SH-SY5Y (cell line): ENCODE measurements around the gene PRR33.

Experiments used
- GATA2 ChIP-seq: IDR thresholded peaks from 2 replicates; pipeline ENCODE4 v1.6.1; 2011; ENCODE audit warnings: mild to moderate bottlenecking, low read depth, low read length
- GATA3 ChIP-seq: IDR thresholded peaks from 2 replicates; pipeline ENCODE4 v1.6.1; 2011; ENCODE audit warnings: low read depth, mild to moderate bottlenecking, low read length, moderate library complexity

PRR33 gene

DNA sequence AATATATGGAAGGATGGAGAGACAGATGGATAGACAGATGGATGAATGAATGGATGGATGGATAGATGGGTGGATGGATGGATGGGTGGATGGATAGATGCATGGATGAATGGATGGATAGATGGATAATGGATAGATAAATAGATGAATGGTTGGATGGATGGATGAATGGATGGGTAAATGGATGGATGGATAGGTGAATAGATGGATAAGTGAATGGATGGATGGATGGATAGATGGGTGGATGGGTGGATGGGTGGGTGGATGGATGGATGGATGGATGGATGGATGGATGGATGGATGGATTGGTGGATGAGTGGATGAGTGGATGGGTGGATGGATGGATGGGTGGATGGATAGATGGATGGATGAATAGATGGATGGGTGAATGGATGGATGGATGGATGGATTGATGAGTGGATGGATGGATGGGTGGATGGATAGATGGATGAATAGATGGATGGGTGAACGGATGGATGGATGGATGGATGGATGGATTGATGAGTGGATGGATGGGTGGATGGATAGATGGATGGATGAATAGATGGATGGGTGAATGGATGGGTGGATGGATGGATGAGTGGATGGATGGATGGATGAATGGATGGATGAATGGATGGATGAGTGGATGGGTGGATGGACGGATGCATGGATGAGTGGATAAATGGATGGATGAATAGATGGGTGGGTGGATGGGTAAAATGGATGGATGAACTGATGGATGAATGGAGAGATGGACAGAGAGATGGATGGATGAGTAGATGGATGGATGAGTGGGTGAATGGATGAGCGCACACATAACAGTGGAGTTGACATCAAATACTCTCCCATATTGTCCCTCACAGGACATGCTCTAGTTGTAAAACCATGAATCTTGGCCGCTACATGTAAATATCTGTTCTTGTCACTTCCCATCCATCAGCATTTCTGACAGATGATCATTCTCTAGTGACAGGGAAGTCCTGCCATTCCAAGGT is 30.0 kb downstream of the PRR33 start:
- TF ChIP-seq GATA2 (no peak), GATA3 (no peak)

GRCh38 chr11:1860108-1860507 is 31.6 kb downstream of the PRR33 start:
- no peak for TF ChIP-seq GATA3
- TF ChIP-seq GATA2: no peak

GRCh38 chr11:1859004-1859403 is 32.7 kb downstream of the PRR33 start:
- TF ChIP-seq GATA2 (no peak), GATA3 (no peak)

GRCh38 chr11:1858576-1858975 is 33.1 kb downstream of the PRR33 start:
- TF ChIP-seq GATA3 (no peak), GATA2 (no peak)

GRCh38 chr11:1858154-1858553 is 33.5 kb downstream of the PRR33 start:
- TF ChIP-seq GATA3 (no peak), GATA2 (no peak)

GRCh38 chr11:1857064-1857463 is 34.6 kb downstream of the PRR33 start:
- no peak for TF ChIP-seq GATA3
- no peak for TF ChIP-seq GATA2

DNA sequence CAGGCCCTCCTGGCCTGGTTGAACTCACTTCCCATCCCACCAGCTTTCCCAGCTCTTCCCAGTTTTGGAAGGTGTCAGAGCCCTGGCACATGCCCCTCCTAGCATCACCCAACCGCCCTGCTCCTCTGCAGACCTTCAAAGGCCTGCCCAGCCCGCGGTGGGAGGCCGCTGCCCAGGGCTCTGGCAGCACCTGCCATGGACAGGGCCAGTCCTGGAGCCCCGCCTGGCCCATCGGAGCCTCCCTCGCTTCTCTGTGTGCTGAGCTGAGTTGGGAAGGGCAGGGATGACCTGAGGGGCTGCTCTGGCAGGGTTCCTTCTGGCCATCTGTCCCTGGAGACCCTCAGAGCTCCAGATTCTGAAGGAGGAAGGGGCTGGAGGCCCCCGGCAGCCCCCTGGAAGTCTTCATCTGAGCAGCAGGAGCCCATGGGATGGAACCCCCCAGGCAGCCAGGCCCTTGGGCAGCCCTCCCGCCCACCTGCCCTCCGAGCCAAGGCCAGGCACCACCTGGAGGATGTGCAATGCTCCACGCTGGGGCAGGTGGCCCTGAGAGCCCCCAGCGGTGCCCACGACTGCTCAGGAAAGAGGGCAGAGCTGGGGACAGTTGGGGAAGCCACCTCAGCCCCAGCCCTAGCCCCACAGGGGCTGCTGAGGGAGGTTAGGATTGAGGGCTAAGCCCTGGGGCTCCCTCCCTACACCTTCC is 35.2 kb downstream of the PRR33 start:
- TF ChIP-seq GATA3 (no peak), GATA2 (no peak)

- TF ChIP-seq GATA3: no peak
- TF ChIP-seq GATA2: no peak
These were observed 35.8 kb downstream of the PRR33 start for GRCh38 chr11:1855886-1856265.

DNA sequence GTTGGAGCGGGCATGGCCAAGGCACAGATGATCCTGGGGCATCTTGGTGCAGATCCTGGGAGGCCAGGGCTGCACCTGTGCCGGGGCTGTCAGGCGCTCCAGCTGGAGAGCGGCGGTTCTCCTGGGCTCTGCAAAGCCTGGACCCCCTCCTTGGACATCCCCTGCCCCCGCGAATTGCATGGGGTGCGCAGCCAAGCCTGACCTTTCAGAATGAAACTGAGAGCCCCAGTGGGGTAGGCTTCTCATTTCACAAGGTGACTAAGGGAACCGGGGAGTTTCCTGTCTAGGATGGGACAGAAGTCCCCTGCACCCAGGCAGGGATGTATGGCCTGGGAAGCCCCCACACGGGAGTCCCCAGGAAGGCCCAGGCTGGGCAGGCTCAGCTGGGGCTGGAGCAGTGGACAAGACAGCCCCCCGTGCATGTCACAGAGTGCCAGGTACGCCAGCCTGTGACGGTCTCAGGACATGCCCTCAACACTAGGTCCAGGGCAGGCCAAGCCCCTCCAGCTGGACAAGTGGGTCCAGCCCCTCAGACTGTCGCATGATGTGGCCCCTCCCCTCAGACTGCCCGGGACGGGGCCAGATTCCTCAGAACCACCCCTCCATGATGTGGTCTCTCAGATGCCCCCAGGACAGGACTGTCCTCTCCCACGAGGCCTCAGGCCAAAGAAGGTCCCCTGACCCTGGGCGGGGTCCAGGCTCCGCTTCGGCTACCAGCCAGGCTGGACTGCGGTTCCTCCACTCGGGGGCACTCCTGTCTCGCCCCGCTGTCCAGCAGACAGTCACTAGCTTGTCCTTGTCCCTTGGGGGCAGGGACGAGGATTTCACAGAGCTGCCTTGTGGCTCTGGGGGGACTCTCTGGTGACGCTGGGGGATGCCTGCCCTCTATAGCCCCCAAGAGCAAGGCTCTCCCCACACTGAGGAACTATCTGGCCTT is 36.5 kb downstream of the PRR33 start:
- TF ChIP-seq GATA3 (no peak), GATA2 (no peak)

DNA sequence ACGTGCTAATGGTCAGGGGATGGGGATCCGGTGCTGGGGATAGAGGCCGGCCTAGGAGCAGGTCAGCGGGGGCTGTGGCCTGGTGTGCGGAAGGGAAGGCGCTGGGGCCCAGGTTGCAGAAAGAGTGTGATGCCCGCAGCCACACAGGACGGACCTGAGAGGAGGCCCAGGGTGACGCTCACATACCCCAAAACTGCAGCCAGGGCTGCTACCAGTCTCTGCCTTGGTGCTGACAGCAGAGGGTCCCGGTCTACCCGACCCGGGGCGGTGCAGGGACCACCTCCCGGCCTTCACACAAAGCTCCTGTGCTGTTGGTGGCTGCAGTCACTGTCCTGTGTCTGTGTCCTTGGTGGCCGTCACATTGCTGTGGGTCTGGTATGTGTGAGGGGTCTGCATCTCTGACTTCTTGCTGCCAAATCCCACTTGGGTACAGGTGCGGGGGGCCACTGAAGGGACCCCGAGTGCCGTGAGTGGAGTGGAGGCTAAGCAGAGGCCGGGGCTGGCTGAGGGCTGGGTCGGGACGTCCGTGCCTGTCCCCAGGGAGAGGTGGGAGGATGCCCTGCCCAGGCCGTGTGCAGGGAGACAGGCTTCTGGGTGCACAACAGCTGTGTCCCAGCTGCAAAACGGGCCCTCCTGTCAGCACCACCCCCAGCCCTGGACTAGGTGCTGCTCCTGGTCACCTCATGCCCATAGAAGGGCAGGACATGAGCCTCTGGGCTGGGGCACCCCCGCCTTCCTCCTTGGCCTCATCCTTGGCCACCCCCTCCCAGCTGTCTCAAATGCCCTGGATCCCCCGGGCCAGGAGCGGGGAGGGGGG is 37.4 kb downstream of the PRR33 start:
- TF ChIP-seq GATA2 (no peak), GATA3 (no peak)

DNA sequence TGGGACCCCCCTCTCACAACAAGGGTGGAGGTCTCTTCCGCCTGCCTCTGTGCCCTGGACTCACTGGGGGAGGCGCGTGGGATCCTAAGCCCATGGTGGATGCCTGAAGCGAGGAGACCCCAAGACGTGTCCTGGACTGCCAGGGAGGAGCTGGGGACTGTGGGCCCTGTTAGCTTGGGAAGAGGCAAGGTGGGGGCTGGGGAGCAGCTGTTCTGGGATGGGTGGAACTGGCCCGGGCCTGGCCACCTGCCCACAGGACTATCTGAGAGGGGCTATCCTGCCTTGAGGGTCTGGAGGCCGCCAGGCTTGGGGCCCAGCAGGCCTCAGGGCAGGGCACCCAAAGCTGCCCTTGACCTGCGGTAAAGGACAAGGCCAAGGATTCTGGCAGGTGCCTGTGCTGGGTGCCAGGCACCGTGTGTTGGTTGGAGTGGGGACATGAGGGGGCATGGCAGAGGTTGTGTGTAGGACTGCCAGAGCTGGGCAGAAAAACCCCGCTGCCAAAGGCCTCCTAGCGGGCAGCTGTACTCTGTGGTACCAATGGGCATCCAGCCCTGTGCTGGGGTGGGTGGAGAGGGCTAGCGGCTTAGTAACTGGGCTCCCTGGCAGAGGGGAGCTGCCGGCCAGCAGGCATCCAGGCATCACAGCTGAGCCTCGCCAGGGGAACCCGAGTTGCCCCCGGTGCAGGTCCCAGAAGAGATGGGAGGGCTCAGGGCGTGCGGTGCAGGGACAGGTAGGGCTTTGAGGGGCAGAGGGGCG is 38.1 kb downstream of the PRR33 start:
- TF ChIP-seq GATA2: no peak
- TF ChIP-seq GATA3: no peak

DNA sequence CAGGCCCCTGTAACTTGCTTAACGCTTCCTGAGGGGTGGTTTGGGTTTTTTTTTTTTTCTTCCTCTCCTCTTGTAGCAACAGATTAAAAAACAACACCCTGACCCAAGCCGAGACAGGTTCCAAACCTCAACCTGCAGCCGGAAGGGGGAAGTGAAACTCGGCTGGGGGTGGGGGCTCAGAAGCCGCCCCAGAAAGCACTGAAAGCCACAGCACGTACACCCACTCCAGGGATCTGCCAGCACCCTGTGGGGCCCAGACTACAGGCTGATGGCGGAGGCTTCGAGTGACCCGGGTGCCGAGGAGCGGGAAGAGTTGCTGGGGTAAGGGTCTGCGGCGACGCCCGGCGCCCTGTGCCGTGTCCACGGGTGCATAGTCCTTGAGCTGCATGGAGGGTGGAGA is 38.8 kb downstream of the PRR33 start, which contains the start of gene LSP1:
LSP1 (plus strand) TSS at position 208 of the 400 bp plus-strand sequence; CDS start at position 269, 61 bp downstream.
- TF ChIP-seq GATA2 (no peak), GATA3 (no peak)
